Middle frontal gyrus (tissue), 1 donor: ENCODE results near the gene MS4A7.
A peak's percentile ranks its signal among the peaks of the same experiment; 100 is the strongest.
"Not testable (repeated sequence)": the region's sequence is repeated elsewhere in the genome, so short reads cannot be mapped to it uniquely, and the experiment has no call there.

Experiments used
- DNase-seq: peaks from one replicate; pipeline ENCODE4 v3.0.0-alpha.2; 2015; ENCODE audit warnings: low spot score; ENCODE audit errors: extremely low spot score

Gene MS4A7

GRCh38 chr11:60378354-60378753 is at the start of gene MS4A7:
MS4A7 (plus strand) TSS chr11:60378532; CDS start chr11:60383142, 4,610 bp downstream.
- DNase-seq = no peak

DNA sequence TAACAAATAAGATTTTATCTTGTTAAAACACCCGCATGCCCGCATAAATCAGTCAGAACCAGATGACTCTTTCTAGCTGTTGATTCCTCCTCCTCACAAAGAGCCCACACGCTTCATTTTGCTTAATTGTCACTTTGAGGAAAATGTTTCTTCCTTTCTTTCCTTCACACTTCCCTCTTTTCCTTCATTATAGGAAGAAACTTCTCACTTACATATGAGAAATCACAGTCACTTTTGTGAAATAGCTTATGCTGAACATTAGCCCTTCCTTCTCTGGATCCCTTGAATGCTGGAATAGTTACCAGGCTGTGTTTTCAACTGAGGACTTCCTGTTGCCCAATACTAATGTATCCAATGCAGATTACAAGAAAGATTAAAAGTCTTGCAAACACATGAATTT is 45.5 kb upstream of the MS4A7 start:
- no peak for DNase-seq

- DNase-seq = no peak
Measured at GRCh38 chr11:60334005-60334620, 44.2 kb upstream of the MS4A7 start.

DNA sequence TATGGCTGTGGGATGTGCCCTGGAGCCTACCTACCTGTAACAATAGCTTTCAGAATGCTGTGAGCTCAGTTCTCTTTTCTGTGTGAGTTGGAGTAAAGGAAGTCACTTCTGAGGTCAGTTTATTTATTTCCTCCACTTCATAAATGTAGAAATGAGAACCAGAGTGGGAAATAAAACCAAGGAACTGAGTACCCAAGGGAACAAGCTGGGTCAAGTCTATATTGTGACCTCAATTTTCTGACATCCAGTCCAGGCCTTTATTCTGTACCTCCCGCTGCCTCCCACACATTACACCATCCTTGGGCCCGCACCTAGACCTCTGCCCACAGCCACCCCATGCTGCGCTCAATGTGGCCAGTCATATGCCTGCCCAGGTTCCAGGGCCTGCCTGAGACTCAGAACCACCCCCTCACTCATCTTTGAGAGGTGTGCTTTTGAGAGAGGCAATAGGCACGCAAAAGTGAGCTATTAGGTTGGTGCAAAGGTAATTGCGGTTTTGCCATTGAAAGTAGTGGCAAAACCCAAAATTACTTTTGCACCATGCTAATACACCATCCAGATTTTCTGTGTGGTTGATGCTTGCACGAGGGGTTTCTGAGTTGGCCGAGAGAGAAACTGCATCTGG is 41.5 kb upstream of the MS4A7 start:
- DNase-seq = no peak

DNA sequence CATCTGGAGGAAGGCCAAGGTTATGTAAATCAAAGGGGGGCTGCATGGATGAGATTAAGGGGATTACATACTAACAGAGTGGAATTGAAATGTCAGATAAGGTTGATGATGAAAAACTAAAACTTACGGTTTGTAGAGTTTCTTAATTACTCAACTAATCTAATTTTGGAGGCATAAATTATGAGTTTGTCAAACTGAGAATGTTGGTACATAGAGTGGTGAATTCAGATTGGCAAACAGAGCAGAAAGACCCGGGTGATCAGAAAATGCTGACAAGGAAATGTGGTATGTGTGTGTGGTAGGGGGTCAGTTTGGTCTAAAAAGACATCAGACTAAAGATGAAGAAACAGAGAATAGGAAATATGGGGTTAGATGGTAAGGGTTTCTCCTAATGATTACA is 40.3 kb upstream of the MS4A7 start:
- DNase-seq = no peak

- no peak for DNase-seq
Measured at GRCh38 chr11:60339356-60339755, 39.0 kb upstream of the MS4A7 start.

DNA sequence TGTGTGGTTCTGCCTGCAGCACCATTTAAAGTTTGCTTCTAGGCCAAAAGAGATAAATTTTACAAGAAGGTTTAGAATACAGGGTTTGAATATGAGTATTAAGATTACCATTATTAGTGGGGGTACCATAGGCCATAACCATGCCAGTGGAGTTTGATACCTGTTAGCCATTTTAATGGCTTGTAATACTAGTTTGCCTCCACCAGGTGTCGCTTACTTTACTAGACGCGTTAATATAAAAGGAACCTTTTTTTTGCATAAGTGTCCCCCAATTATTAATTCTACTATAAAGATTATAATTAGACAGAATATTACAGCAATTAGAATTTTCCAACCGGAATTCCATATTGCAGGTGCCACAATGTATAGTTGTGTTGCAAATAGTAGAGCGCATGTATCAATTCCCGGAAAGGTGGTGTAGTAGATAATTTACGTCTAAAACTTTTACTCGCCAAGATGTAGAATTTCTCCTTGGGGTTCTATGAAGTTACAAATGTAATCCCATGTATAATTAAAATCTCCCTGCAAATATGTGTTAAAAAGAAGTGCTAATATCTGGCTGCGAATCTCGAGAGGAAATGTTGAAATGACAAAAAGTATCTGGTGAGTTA is 35.1 kb upstream of the MS4A7 start:
- no peak for DNase-seq

- DNase-seq = no peak
Measured at GRCh38 chr11:60344146-60344545, 34.2 kb upstream of the MS4A7 start.

GRCh38 chr11:60345489-60345888 is 32.8 kb upstream of the MS4A7 start:
- no peak for DNase-seq

- no peak for DNase-seq
Measured at GRCh38 chr11:60347084-60347797, 31.1 kb upstream of the MS4A7 start.

GRCh38 chr11:60348116-60348515 is 30.2 kb upstream of the MS4A7 start:
- DNase-seq = no peak

DNA sequence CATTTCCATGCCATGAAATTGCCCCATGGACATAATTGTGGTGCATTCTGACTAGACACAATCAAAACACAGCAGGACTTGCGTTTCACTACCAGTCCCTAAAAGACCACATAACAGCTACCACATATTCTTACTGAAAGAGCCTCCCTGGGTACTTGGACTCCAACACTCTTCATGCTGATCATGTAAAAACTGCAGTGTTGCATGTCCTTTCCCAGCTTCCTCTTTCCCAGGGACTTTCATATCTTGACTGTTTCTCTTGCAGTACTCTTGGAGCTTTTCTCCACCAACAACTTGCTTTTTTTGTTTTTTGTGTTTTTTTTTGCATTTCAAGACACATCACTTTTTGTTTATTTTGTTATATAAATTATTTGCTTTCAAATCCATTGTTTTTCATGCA is 28.3 kb upstream of the MS4A7 start:
- DNase-seq = no peak

DNA sequence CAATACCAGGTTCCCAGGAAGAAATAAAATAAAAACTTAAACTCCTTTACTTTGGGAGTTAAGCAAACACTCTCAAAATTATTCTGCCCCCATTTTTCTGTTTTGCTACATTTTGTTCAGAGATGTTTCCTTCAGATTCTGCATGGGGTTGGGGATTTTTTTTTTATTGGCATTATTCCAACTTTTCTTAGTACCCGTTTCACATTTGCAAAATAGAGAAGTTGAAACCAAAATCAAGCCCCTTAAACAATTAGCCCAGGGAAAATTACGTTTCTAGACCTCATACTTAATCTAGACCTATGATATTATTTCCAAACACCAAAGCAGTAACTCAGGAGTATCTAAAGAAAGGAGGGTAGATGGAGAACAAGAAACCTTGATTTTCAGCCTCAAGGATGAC is 20.6 kb upstream of the MS4A7 start:
- no peak for DNase-seq

DNA sequence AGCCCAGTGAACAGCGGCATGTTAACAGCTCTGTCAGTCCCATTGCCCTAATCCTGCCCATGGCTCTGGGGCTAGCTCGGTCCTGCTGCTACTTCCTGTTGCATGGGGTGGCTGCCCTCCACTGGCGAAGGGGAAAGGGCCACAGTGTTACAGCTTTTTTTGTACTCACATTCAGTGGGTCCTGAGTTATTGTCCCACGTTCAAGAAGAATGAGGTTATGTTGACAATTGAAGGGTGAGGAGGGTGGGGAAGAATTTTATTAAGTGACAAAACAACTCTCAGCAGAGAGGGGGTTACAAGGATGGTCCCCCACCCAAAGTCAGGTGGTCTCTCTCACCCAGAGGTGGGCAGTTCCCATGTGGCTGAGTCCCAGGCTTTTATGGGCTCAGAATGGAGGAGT is 17.7 kb upstream of the MS4A7 start:
- DNase-seq = no peak

DNA sequence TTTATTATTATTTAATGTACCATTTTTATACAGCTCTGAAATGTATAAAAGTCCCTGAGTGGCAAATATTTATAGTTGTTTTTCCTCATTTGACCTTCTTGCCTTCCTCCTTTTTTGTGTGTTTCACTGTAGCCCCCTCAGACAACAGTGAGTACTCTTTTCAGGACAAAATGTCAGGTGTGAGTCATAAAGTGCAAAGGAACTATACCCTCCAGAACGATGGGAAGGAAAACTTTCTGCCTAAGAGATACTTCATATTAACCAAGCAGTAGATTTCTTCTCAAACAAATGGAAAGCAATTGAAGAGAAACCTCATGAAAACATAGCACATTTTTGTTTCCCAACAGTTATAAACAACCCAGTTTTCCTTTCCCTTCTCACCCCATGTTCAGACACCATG is 16.1 kb upstream of the MS4A7 start:
- no peak for DNase-seq

GRCh38 chr11:60363542-60364470 is 14.5 kb upstream of the MS4A7 start:
- DNase-seq = peak; percentile 60

DNA sequence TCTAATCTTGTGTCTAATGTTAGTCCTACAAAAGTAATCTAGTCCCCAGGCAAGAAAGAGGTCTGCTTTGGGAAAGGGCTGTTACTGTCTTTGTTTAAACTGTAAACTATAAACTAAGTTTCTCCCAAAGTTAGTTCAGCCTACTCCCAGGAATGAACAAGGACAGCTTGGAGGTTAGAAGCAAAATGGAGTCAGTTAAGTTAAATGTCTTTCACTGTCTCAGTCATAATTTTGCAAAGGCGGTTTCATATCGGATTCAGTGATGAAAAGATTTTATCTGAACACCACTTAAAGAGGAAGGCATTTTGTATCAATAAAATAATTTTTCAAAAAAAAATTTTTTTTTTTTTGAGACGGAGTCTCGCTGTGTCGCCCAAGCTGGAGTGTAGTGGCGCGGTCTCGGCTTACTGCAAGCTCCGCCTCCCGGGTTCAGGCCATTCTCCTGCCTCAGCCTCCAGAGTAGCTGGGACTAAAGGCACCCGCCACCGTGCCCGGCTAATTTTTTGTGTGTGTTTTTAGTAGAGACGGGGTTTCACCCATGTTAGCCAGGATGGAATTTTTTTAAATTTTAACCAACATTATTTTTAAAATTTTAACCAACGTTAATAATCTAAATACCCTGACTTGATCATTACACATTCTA is 11.9 kb upstream of the MS4A7 start:
- DNase-seq = not testable (repeated sequence)

DNA sequence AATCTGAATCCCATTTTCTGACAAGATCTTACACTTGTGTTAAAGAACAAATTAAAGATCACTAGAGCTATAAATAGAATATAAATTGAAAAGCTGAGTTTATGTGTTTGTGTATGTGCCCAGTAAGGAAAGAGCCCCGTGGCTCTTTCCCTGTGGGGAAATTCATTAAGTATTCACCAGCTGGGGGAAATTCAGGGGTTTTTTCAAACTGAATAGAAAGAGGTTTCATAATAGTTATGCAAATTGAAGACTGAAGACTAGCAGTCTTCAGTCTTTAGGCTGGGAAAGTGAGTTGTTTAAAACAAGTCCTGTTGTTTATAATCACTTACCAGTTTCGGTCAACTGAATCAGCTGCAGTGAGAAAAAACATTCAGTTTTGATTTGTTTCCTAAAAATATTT is 11.3 kb upstream of the MS4A7 start:
- DNase-seq = no peak

DNA sequence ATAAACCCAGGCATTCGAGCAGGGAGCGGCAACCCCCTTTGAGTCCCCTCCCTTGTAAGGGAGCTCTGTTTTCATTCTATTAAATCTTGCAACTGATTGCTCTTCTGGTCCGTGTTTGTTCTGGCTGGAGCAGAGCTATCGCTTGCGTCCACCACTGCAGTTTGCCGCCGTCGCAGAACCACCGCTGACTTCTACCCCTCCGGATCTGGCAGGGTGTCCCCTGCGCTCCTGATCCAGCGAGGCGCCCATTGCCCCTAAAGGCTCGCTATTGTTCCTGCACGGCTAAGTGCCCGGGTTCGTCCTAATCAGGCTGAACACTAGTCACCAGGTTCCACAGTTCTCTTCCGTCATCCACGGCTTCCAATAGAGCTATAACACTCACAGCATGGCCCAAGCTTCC is 10.4 kb upstream of the MS4A7 start:
- no peak for DNase-seq

DNA sequence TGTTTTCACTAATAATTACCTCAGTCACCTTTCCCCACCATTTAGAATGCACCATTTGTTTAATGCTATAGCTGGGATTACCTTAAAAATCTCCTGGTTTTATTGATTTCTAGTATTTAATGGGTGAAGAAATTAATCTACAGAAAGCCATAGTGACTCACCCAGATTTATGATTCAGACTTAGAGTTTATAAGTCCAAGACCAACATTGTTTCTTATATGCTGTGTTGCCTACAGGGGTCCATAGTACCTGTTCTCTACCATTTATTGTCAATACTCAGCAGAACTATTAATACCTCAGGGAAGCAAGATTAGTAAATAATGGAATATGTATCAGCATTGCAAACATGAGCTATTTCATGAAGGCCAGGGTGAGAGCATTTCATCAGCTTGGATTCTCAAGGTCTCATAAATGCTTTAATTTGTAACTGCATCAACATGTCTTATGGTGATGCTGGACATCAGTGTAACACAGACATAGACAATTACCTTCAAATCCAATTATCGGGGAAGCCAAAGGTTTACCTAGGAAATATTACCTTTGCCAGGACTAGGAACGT is 8.0 kb upstream of the MS4A7 start:
- DNase-seq = no peak
